ENCODE data around the gene SCUBE2. TPM values are rescaled to one million over a fixed set of nuclear protein-coding genes. Genes with fewer than 3 reads are reported as not detected.

SCUBE2 gene
- total RNA-seq, 4 donors from 2014 or later: 4.6 to 20.0 (median 10.9) TPM

- WGBS, 2 donors (ENCODE audit: low coverage in 1 of 2): 72 to 82% methylated on average over 1 of the region's 1 CpG
- TF ChIP-seq POLR2A (IDR thresholded peaks at IDR 0.05) (no peak), EP300 (IDR thresholded peaks at IDR 0.05; ENCODE audit: low read depth) (no peak), CTCF (IDR thresholded peaks at IDR 0.05) (no peak), POLR2AphosphoS5 (IDR thresholded peaks at IDR 0.05) (no peak)
- H3K9me3 ChIP-seq: no peaks in the 10 kb centered on the region
- H3K36me3 ChIP-seq: no peaks in the 10 kb centered on the region
- H3K27me3 ChIP-seq: no peaks in the 10 kb centered on the region
- H3K4me3 ChIP-seq: no peak overlapping the region
- DNase-seq: no peak
- H3K27ac ChIP-seq: no peak overlapping the region
- intact Hi-C loops (cut with DNase I; ENCODE audit: low total_unique reads): no loop called here
- no peaks in the 10 kb centered on the region for H3K4me1 ChIP-seq
- in situ Hi-C loops (cut with MboI; ENCODE audit: low pct_ligation_motif_present in 1 of 4, low pct_unique_long_range_greater_than_20kb in 1 of 4, low sequenced_read_pairs in 3 of 4): loop anchor here in 3 of 4 donors (25.0 kb wide), 1 partner anchor 285 kb away; the partner anchor contains the start of genes RPL27A (in 3 of the 3) and TRIM66 (in 3 of the 3)
Measured at GRCh38 chr11:8971924-8972316, 119.5 kb downstream of the SCUBE2 start.

- WGBS, 2 donors (ENCODE audit: low coverage in 1 of 2): 82 to 85% methylated on average over 2 of the region's 2 CpGs
- intact Hi-C loops (cut with DNase I; ENCODE audit: low total_unique reads): no loop called here
- H3K36me3 ChIP-seq: no peaks in the 10 kb centered on the region
Measured at GRCh38 chr11:8971196-8971923, 120.0 kb downstream of the SCUBE2 start.

More at GRCh38 chr11:8971196-8971923, 120.0 kb downstream of the SCUBE2 start:
- Histone ChIP-seq H3K4me3 (no peak overlapping the region), H3K9me3 (no peaks in the 10 kb centered on the region), H3K4me1 (no peaks in the 10 kb centered on the region), H3K27me3 (no peaks in the 10 kb centered on the region), H3K27ac (no peak overlapping the region)
- no peak for DNase-seq
- TF ChIP-seq EP300 (IDR thresholded peaks at IDR 0.05; ENCODE audit: low read depth) (no peak), POLR2AphosphoS5 (IDR thresholded peaks at IDR 0.05) (no peak), POLR2A (IDR thresholded peaks at IDR 0.05) (no peak), CTCF (IDR thresholded peaks at IDR 0.05) (no peak)
- in situ Hi-C loops (cut with MboI; ENCODE audit: low pct_ligation_motif_present in 1 of 4, low pct_unique_long_range_greater_than_20kb in 1 of 4, low sequenced_read_pairs in 3 of 4): loop anchor here in 3 of 4 donors (25.0 kb wide), 1 partner anchor 284 kb away; the partner anchor contains the start of genes RPL27A (in 3 of the 3) and TRIM66 (in 3 of the 3)

Small RNAs within 50 kb of the gene (small RNA-seq; reads per million reads assigned to genes)
- 0 to 0.53 (median 0.21) reads per million in 4 donors for gene MIR5691

Other genes starting within 250 kb of the SCUBE2 start
- 10 to 100 TPM in 2 of 4 donors, 1 to 10 TPM in 2; 5.2 to 21.2 (median 11.0) TPM for gene AKIP1, start 180.4 kb downstream of the SCUBE2 start, total RNA-seq
- gene C11orf16, start 158.7 kb downstream of the SCUBE2 start, total RNA-seq: not detected
- not detected for gene ASCL3, start 148.6 kb downstream of the SCUBE2 start, total RNA-seq
- 10 to 100 TPM; 20.5 to 93.9 (median 58.5) TPM for gene TMEM9B, start 127.2 kb downstream of the SCUBE2 start, total RNA-seq
- gene NRIP3, start 87.6 kb downstream of the SCUBE2 start, total RNA-seq: 1 to 10 TPM in 1 of 4 donors, under 1 TPM in 1, not detected in 2; 0.82 to 1.9 TPM
- gene DENND5A, start 173.8 kb upstream of the SCUBE2 start, total RNA-seq: 100 to 1,000 TPM in 1 of 4 donors, 10 to 100 TPM in 3; 18.9 to 117 (median 22.7) TPM
- 10 to 100 TPM; 13.7 to 53.9 (median 51.8) TPM for gene TMEM41B, start 223.0 kb upstream of the SCUBE2 start, total RNA-seq

Measured in transverse colon (tissue), 4 donors.